Measurements from ENCODE around the gene ZNF764.

The ZNF764 gene

DNA sequence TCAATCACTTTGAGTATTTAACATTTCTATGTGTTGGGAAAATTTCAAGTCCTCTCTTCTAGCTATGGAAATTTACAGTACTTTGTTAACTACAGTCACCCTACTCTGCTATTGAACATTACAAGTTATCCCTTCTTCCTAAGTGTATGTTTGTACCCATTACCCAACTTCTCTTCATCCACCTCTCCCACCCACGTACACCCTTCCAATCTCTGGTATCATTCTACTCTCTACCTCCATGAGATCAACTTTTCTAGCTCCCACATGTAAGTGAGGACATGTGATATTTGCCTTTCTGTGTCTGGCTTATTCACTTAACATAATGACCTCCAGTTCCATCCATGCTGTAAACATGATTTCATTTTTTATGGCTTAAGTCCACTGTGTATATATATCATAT is 16.5 kb upstream of the ZNF764 start:
- Histone ChIP-seq H3K36me3 (ENCODE audit: control insufficient read depth, insufficient read depth, low read length) (peaks cover 5% of the 10 kb centered on the region), H3K4me3 (replicated peaks; ENCODE audit: low read depth, low read length) (no peak overlapping the region), H3K27me3 (replicated peaks; ENCODE audit: control insufficient read depth, insufficient read depth, low read length) (no peaks in the 10 kb centered on the region)
- DNase-seq (ENCODE audit: extremely low read depth, insufficient read length), result no peak
- TF ChIP-seq, protein P1, sequence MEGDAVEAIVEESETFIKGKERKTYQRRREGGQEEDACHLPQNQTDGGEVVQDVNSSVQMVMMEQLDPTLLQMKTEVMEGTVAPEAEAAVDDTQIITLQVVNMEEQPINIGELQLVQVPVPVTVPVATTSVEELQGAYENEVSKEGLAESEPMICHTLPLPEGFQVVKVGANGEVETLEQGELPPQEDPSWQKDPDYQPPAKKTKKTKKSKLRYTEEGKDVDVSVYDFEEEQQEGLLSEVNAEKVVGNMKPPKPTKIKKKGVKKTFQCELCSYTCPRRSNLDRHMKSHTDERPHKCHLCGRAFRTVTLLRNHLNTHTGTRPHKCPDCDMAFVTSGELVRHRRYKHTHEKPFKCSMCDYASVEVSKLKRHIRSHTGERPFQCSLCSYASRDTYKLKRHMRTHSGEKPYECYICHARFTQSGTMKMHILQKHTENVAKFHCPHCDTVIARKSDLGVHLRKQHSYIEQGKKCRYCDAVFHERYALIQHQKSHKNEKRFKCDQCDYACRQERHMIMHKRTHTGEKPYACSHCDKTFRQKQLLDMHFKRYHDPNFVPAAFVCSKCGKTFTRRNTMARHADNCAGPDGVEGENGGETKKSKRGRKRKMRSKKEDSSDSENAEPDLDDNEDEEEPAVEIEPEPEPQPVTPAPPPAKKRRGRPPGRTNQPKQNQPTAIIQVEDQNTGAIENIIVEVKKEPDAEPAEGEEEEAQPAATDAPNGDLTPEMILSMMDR (IDR thresholded peaks at IDR 0.05; ENCODE audit: insufficient read depth, low read length, poor library complexity, severe bottlenecking), result no peak

DNA sequence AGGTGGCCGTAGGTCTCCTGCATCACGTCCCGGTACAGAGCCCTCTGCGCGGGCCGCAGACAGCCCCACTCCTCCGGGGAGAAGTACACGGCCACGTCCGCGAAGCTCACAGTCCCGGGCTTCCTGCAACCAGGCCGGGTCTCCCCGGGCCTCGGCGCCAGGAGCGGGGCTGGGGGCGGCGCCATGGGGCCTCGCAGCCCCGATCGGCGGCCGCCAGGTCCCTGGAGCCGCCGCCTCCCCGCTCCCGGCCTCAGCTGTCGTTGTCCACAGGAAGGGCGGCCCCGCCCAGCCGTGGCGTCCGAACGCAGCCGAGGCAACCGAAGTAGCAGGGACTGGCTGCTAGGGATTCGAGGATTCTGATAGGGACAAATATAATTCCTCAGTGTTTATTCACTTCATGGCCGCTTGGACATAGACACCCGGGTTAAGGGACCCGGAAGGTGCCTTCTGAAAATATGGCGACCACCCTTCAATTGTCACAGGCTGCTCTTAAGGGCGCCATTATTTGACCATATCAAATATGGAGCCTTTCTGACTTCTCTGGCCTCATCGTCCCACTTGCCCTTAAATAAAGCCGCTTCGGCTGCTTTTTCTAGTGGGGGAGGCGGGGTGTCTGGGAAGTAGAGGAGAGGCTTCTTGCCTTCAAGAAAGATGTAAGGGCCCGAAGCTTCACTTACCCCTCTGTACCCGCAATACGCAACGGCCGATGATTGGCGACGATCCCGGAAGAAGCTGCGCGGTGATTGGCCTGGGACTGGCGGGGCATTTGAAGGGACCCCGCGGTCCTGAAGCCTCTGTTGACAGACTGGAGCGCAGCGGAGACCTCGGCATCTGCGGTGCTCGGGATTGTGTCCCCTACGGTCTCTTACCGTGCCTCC is 13.5 kb upstream of the ZNF764 start, which contains the start of gene ZNF688:
TSS of gene ZNF688 (minus strand) at position 270 of the 878 bp plus-strand sequence. CDS start at position 185, 85 bp downstream.
- H3K36me3 ChIP-seq (ENCODE audit: control insufficient read depth, insufficient read depth, low read length), result no peaks in the 10 kb centered on the region; the same call in 1 of the 2 replicates
- peak; percentile 92 for DNase-seq (ENCODE audit: extremely low read depth, insufficient read length)
- TF ChIP-seq, protein P1 (IDR thresholded peaks at IDR 0.05; ENCODE audit: insufficient read depth, low read length, poor library complexity, severe bottlenecking), result no peak
- H3K27me3 ChIP-seq (replicated peaks; ENCODE audit: control insufficient read depth, insufficient read depth, low read length), result no peaks in the 10 kb centered on the region
- peak within 1 kb of the TSS; percentile 65 for H3K4me3 ChIP-seq (replicated peaks; ENCODE audit: low read depth, low read length)

DNA sequence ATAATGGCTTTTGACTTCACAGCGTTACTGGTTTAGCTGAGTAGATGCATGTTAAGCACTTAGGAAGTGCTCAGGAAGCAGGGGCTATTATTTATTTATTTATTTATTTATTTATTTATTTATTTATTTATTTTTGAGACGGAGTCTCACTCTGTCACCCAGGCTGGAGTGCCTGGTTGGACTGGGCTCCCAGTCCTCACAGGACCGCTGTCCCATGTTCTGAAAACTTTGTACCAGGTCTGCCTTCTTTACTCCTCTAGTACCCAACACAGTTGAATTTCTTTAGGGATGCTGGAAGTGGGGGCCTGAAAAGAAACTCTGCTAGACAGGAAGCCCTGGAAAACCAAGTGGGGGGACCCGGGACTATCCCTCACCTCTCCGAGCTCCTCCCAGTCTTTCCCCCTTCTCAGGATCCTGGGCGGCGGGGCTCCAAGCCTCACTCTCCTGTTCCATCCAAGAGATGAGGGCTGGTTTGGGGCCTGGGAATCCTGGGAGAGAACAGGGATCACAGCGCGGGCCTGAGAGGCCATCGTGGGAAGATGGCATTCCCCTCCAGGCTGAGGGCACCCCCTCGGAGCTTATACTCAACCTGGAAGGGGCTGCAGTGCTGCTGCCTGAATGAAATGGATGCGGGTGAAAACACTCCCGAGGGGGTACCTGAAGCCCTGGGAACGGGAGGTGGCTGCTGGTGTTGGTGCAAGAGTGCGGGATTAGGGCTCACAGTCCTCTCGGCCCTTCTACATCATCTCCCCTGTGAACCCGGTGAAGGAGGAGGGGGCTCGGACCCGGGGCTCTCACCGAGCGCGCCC is 12.7 kb upstream of the ZNF764 start:
- TF ChIP-seq, protein P1 (IDR thresholded peaks at IDR 0.05; ENCODE audit: insufficient read depth, low read length, poor library complexity, severe bottlenecking), result no peak
- no peaks in the 10 kb centered on the region for H3K27me3 ChIP-seq (replicated peaks; ENCODE audit: control insufficient read depth, insufficient read depth, low read length)
- DNase-seq (ENCODE audit: extremely low read depth, insufficient read length), result no peak
- peak overlapping the region; percentile 65 for H3K4me3 ChIP-seq (replicated peaks; ENCODE audit: low read depth, low read length)
- no peaks in the 10 kb centered on the region; the same call in 1 of the 2 replicates for H3K36me3 ChIP-seq (ENCODE audit: control insufficient read depth, insufficient read depth, low read length)

DNA sequence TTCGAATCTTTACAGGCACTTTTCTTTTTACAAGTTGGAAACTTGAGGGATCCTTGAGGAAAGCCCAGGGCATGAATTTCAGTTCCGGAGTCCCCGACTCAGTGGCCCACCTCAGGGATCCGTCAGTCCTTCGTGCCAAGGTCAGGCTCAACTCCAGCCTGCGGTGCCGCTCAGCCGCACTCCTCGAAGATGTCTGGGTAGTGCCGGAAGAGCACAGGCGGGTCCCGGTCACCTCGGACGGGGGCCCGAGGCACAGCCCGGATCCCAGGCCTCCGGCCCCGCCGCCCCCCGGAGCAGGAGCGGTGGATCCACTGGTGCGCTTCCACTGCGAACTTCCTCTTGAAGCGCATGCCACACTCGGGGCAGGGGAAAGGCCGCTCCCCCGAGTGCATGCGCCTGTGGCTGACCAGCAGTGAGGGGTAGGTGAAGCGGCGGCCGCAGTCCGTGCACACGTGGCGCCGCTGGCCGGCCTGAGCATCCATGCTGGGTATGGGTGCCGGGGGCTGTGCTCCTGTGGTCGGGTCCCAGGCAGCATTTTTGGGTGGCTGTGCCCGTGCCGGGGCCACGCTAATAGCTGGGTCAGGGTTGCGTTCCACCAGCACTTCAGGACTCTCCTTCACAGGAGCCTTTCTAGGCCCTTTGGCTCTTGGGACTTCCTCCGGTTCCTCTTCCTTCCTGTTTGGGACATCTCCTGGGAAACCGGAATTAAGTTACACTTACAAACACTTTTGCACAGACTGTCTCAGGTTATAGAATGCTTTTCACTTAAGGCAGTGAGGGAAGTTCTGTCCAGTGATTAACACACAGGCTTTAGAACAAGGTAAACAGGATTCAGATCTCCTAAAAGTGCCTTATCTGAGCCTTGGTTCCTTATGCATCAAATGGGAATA is 11.8 kb upstream of the ZNF764 start:
- H3K27me3 ChIP-seq (replicated peaks; ENCODE audit: control insufficient read depth, insufficient read depth, low read length), result no peaks in the 10 kb centered on the region
- no peaks in the 10 kb centered on the region; the same call in 1 of the 2 replicates for H3K36me3 ChIP-seq (ENCODE audit: control insufficient read depth, insufficient read depth, low read length)
- TF ChIP-seq, protein P1 (IDR thresholded peaks at IDR 0.05; ENCODE audit: insufficient read depth, low read length, poor library complexity, severe bottlenecking), result no peak
- H3K4me3 ChIP-seq (replicated peaks; ENCODE audit: low read depth, low read length), result no peak overlapping the region
- DNase-seq (ENCODE audit: extremely low read depth, insufficient read length), result no peak

DNA sequence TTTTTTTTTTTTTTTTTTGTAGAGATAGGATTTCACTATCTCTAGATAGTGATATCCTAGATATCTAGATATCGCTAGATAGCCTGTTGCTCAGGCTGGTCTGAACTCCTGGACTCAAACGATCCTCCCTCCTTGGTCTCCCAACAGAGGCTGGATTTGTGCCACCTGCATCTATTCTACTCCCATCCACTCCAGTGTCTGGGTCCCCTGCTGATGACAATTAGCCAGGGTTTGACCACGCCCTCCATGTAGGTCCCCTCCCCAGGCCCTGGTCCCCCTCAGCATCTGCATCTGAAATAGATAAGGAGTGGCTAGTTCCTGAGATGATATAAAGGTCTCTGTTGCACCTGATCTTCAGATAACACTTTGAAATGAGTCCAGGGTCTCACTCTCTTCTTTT is 11.1 kb upstream of the ZNF764 start:
- TF ChIP-seq, protein P1 (IDR thresholded peaks at IDR 0.05; ENCODE audit: insufficient read depth, low read length, poor library complexity, severe bottlenecking), result no peak
- H3K36me3 ChIP-seq (ENCODE audit: control insufficient read depth, insufficient read depth, low read length), result no peaks in the 10 kb centered on the region; the same call in 1 of the 2 replicates
- no peak overlapping the region for H3K4me3 ChIP-seq (replicated peaks; ENCODE audit: low read depth, low read length)
- DNase-seq (ENCODE audit: extremely low read depth, insufficient read length), result no peak
- no peaks in the 10 kb centered on the region for H3K27me3 ChIP-seq (replicated peaks; ENCODE audit: control insufficient read depth, insufficient read depth, low read length)
